CD14-positive monocyte (primary cell): ENCODE data around the gene TMEM63C. TPM values are rescaled to one million over a fixed set of nuclear protein-coding genes. Genes with fewer than 3 reads are reported as not detected.

Experiments used
- DNase-seq, 3 donors: peaks; one replicate each; pipeline ENCODE4 v3.0.0-alpha.2; 2011 to 2022
- H2AFZ ChIP-seq: 2 replicates; pipeline ENCODE4 v1.6.0; 2012; ENCODE audit warnings: mild to moderate bottlenecking, low read depth, low read length, inconsistent platforms; ENCODE audit not compliant: insufficient read depth, poor library complexity, severe bottlenecking
- H3K27ac ChIP-seq, 2 donors: 1 replicate in 1 of 2; 2 replicates in 1 of 2; pipeline ENCODE4 v1.5.1; 2012 to 2013; ENCODE audit warnings: low read length in 2 of 2, control low read depth in 1 of 2, inconsistent platforms in 1 of 2, low read depth in 1 of 2, mild to moderate bottlenecking in 1 of 2
- H3K27me3 ChIP-seq, 2 donors: one replicate each; pipeline versions ENCODE4 v1.6.0 to v1.6.1; 2011 to 2013; ENCODE audit warnings: low read length in 2 of 2; ENCODE audit not compliant: control insufficient read depth in 2 of 2, insufficient read depth in 2 of 2
- H3K36me3 ChIP-seq, 2 donors: replicated peaks in 1 of 2; 1 replicate in 1 of 2; 2 replicates in 1 of 2; pipeline versions ENCODE4 v1.5.1 to v1.6.1; 2012 to 2013; ENCODE audit warnings: low read length in 2 of 2, control low read depth in 1 of 2, inconsistent platforms in 1 of 2, mild to moderate bottlenecking in 1 of 2; ENCODE audit not compliant: insufficient read depth in 2 of 2, control insufficient read depth in 1 of 2
- H3K4me1 ChIP-seq, 2 donors: 1 replicate in 1 of 2; 2 replicates in 1 of 2; pipeline versions ENCODE4 v1.5.1 to v1.6.1; 2012 to 2013; ENCODE audit warnings: low read length in 2 of 2, control low read depth in 1 of 2, inconsistent platforms in 1 of 2, mild to moderate bottlenecking in 1 of 2, moderate library complexity in 1 of 2; ENCODE audit not compliant: insufficient read depth in 2 of 2, control insufficient read depth in 1 of 2
- H3K4me2 ChIP-seq: replicated peaks from 2 replicates; pipeline ENCODE3; 2012; ENCODE audit warnings: low read length, moderate library complexity, mild to moderate bottlenecking; ENCODE audit not compliant: poor library complexity, severe bottlenecking; ENCODE audit errors: extremely low read depth
- H3K4me3 ChIP-seq, 3 experiments: fragments of 200-600 bp in 1 of 3; sonication (generic) in 1 of 3; replicated peaks in 1 of 3; 1 replicate in 2 of 3; 2 replicates in 1 of 3; pipeline ENCODE4 v1.5.1; 2011 to 2013; ENCODE audit warnings: low read length in 3 of 3, mild to moderate bottlenecking in 3 of 3, control low read depth in 2 of 3, low read depth in 2 of 3, inconsistent platforms in 1 of 3, moderate library complexity in 1 of 3
- H3K79me2 ChIP-seq: 2 replicates; pipeline ENCODE4 v1.6.0; 2012; ENCODE audit warnings: mild to moderate bottlenecking, control low read depth, inconsistent platforms, low read length, moderate library complexity; ENCODE audit not compliant: insufficient read depth
- H3K9ac ChIP-seq: 2 replicates; pipeline ENCODE4 v1.6.0; 2017; ENCODE audit warnings: low read length, mild to moderate bottlenecking; ENCODE audit not compliant: insufficient read depth, poor library complexity, severe bottlenecking
- H3K9me3 ChIP-seq, 2 donors: replicated peaks in 1 of 2; 1 replicate in 1 of 2; 2 replicates in 1 of 2; pipeline versions ENCODE4 v1.5.1 to v1.6.1; 2012 to 2013; ENCODE audit warnings: low read length in 2 of 2, control low read depth in 1 of 2; ENCODE audit not compliant: control insufficient read depth in 1 of 2, insufficient read depth in 1 of 2
- H4K20me1 ChIP-seq: 2 replicates; pipeline ENCODE4 v1.6.0; 2012; ENCODE audit warnings: mild to moderate bottlenecking, low read length, control low read depth, moderate library complexity; ENCODE audit not compliant: insufficient read depth
- H3K27ac Mint-ChIP-seq, 7 donors: one replicate each; pipeline ENCODE4 v1.8.0; 2020; ENCODE audit warnings: mild to moderate bottlenecking in 7 of 7, mixed read lengths in 7 of 7, moderate library complexity in 6 of 7, inconsistent platforms in 2 of 7
- H3K27me3 Mint-ChIP-seq, 3 donors: one replicate each; pipeline ENCODE4 v1.8.0; 2021 to 2022; ENCODE audit warnings: low read depth in 3 of 3, mild to moderate bottlenecking in 3 of 3, mixed read lengths in 3 of 3, moderate library complexity in 3 of 3, inconsistent platforms in 1 of 3
- H3K36me3 Mint-ChIP-seq, 2 donors: one replicate each; pipeline ENCODE4 v1.8.0; 2020; ENCODE audit warnings: mixed read lengths in 2 of 2, inconsistent platforms in 1 of 2, mild to moderate bottlenecking in 1 of 2
- H3K4me1 Mint-ChIP-seq: one replicate; pipeline ENCODE4 v1.8.0; 2020; ENCODE audit warnings: mild to moderate bottlenecking, mixed read lengths
- H3K4me3 Mint-ChIP-seq, 2 donors: one replicate each; pipeline ENCODE4 v1.8.0; 2020; ENCODE audit warnings: mild to moderate bottlenecking in 2 of 2, mixed read lengths in 2 of 2, moderate library complexity in 1 of 2
- H3K9me3 Mint-ChIP-seq, 7 donors: one replicate each; pipeline ENCODE4 v1.8.0; 2020 to 2022; ENCODE audit warnings: mixed read lengths in 7 of 7, mild to moderate bottlenecking in 6 of 7, moderate library complexity in 6 of 7, inconsistent platforms in 2 of 7
- WGBS: methylation state at CpG from one replicate; pipeline ENCODE4 v1.1.5; 2013; ENCODE audit warnings: missing lambda C conversion rate; ENCODE audit not compliant: insufficient coverage; 5-methylcytosine and 5-hydroxymethylcytosine counted together
- intact Hi-C, 2 donors: fragments of 100-400 bp; cut with micrococcal nuclease; formaldehyde crosslinking; loops; one replicate each; pipeline versions ENCODE4 v1.15.0 to v1.15.1; 2023
- polyA plus RNA-seq, 3 donors: library from polyadenylated mRNA; depleted of rRNA in 1 of 3; unstranded in 2 of 3; stranded (reverse) in 1 of 3; fragments of 300-500 nt in 2 of 3; fragments of >200 nt in 1 of 3; fragmentation: Illumina TruSeq in 2 of 3; gene quantifications; 1 replicate in 2 of 3; 2 replicates in 1 of 3; pipeline ENCODE4 v1.2.3, GENCODE V29; 2012 to 2021
- TF ChIP-seq, protein P1 (sequence below): fragments of 200-600 bp; IDR thresholded peaks from one replicate; pipeline ENCODE4 v1.8.0; 2022; ENCODE audit warnings: antibody characterized with exemption, mild to moderate bottlenecking

TMEM63C gene
- polyA plus RNA-seq, 3 donors: 0.78 to 4.4 TPM; not detected in 1

DNA sequence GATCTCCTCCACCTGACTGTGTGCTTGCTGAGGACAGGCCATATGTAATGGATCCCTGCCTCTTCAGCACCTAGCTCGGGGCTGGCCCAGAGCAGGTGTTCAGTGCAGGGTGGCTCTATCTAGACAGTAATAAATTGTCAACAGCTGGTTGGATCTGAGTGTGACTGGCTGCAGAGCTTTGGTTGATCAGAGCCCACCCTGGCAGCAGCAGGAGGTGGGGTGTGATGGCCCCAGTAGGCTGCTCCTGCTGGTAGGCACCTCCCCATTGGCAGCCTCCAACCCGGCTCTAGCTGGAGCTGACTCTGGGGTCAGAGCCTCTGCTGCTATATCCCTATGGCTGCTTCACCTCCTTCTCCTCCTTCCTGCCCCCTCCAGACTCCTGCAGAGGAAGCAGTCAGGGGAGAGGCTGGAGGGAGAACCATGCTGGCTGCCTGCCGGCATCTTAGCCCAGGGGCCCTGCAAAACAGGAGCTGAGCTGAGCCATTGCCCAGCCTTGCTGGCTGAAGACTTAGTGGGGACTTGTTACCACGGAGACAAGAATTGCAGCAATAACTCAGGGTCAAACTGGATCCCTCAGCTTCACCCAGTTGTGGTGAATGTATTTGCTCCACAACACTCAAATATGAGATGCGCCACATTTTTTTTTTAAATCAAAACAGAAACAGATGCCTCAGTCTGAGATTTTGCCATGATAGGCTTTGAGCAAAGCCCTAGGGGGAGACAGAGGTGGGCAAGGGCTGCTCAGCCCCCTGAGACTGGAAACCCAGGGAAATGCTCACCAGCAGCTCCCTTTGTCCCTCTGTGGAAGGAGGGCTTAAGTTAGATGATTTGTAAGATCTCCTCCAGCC, 22.2 kb downstream of the TMEM63C start:
- no peaks in the 10 kb centered on the region for H3K4me1 ChIP-seq
- no peak overlapping the region for H3K27ac ChIP-seq
- no peak overlapping the region for H3K4me3 ChIP-seq
- Mint-ChIP-seq H3K4me3 (no peak overlapping the region), H3K9me3 (no peaks in the 10 kb centered on the region), H3K36me3 (peaks cover 0 to 2% of the 10 kb centered on the region in 2 donors), H3K27me3 (peaks cover 5 to 7% (median 5%) of the 10 kb centered on the region in 3 donors), H3K27ac (no peak overlapping the region), H3K4me1 (no peaks in the 10 kb centered on the region)
- H3K36me3 ChIP-seq: no peaks in the 10 kb centered on the region
- no peaks in the 10 kb centered on the region for H4K20me1 ChIP-seq
- H3K27me3 ChIP-seq: no peaks in the 10 kb centered on the region
- H3K9ac ChIP-seq: no peak overlapping the region
- H3K4me2 ChIP-seq: no peak overlapping the region
- WGBS: 81% methylated on average over 3 of the region's 5 CpGs
- H3K79me2 ChIP-seq: no peaks in the 10 kb centered on the region
- DNase-seq: no peak
- TF ChIP-seq, protein P1, sequence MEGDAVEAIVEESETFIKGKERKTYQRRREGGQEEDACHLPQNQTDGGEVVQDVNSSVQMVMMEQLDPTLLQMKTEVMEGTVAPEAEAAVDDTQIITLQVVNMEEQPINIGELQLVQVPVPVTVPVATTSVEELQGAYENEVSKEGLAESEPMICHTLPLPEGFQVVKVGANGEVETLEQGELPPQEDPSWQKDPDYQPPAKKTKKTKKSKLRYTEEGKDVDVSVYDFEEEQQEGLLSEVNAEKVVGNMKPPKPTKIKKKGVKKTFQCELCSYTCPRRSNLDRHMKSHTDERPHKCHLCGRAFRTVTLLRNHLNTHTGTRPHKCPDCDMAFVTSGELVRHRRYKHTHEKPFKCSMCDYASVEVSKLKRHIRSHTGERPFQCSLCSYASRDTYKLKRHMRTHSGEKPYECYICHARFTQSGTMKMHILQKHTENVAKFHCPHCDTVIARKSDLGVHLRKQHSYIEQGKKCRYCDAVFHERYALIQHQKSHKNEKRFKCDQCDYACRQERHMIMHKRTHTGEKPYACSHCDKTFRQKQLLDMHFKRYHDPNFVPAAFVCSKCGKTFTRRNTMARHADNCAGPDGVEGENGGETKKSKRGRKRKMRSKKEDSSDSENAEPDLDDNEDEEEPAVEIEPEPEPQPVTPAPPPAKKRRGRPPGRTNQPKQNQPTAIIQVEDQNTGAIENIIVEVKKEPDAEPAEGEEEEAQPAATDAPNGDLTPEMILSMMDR: no peak
- no peak overlapping the region for H2AFZ ChIP-seq
- H3K9me3 ChIP-seq: no peaks in the 10 kb centered on the region
- intact Hi-C loops: no loop called here

DNA sequence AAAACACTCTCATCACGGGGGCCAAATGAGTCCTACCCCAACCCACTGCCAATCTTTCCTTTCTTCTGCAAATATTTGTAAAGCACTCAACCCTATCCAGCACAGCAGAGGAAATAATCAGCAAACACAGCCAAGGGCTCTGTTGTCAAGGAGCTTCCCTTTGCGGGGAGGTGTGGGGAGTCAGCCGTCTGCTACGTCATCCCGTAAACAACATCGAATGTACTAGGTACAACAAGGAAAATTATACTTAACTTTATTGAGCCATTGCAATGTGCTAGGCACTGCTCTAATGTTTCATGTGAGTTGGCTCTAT, 22.8 kb downstream of the TMEM63C start:
- H3K9me3 ChIP-seq: no peaks in the 10 kb centered on the region
- no peak overlapping the region for H3K4me3 Mint-ChIP-seq
- H3K9ac ChIP-seq: no peak overlapping the region
- peaks cover 0 to 2% of the 10 kb centered on the region in 2 donors for H3K36me3 Mint-ChIP-seq
- TF ChIP-seq, protein P1: no peak
- no peaks in the 10 kb centered on the region for H3K79me2 ChIP-seq
- no peaks in the 10 kb centered on the region for H4K20me1 ChIP-seq
- no peaks in the 10 kb centered on the region for H3K4me1 Mint-ChIP-seq
- no peaks in the 10 kb centered on the region for H3K4me1 ChIP-seq
- H3K27ac ChIP-seq: no peak overlapping the region
- no peaks in the 10 kb centered on the region for H3K36me3 ChIP-seq
- H3K27me3 Mint-ChIP-seq: peaks cover 5 to 7% (median 5%) of the 10 kb centered on the region in 3 donors
- no peak overlapping the region for H3K4me3 ChIP-seq
- no peak for DNase-seq
- H3K27ac Mint-ChIP-seq: no peak overlapping the region
- WGBS: no CpG with 5 or more reads among the region's 6 CpGs
- H2AFZ ChIP-seq: no peak overlapping the region
- H3K4me2 ChIP-seq: no peak overlapping the region
- no peaks in the 10 kb centered on the region for H3K9me3 Mint-ChIP-seq
- intact Hi-C loops: no loop called here
- H3K27me3 ChIP-seq: no peaks in the 10 kb centered on the region
